Panc1 (cell line): ENCODE data around the gene MGRN1. TPM values are rescaled to one million over a fixed set of nuclear protein-coding genes. Genes with fewer than 3 reads are reported as not detected.

Source experiments
- ATAC-seq: fragments of 200-7000 bp; cut with Tn5 transposase; 2 replicates; pipeline ENCODE4 v1.9.1; 2020; ENCODE audit warnings: mild to moderate bottlenecking, moderate library complexity
- BruUV-seq: library from RNA; stranded (reverse); fragments of 400-500 nt; replicated peaks from 2 replicates; lab custom pipeline; 2021; lab: Mats Ljungman, UMichigan
- CTCF ChIA-PET: fragments of 300-600 bp; sonication (Branson Sonifier 250); formaldehyde crosslinking; loops from one replicate; lab custom pipeline; 2022; ENCODE audit warnings: antibody characterized with exemption; lab: Charles Lee
- POLR2A ChIA-PET: fragments of 300-600 bp; sonication (Branson Sonifier 250); formaldehyde crosslinking; loops from one replicate; lab custom pipeline; 2022; ENCODE audit warnings: antibody characterized with exemption; lab: Charles Lee
- DNase-seq: peaks from one replicate; pipeline ENCODE4 v3.0.0-alpha.2; 2010; ENCODE audit warnings: low read depth, low spot score
- H3K27ac ChIP-seq: 2 replicates; pipeline ENCODE4 v1.5.1; 2011; ENCODE audit warnings: mild to moderate bottlenecking, low read length, inconsistent platforms
- H3K27me3 ChIP-seq: fragments of 200-500 bp; sonication (Bioruptor generic); 2 replicates; pipeline ENCODE4 v1.6.0; 2014; ENCODE audit warnings: low read length, inconsistent platforms; ENCODE audit not compliant: control insufficient read depth, insufficient read depth
- H3K36me3 ChIP-seq: fragments of 200-500 bp; sonication (Bioruptor generic); 2 replicates; pipeline ENCODE4 v1.5.1; 2014; ENCODE audit warnings: inconsistent platforms, mild to moderate bottlenecking, low read length, moderate library complexity; ENCODE audit not compliant: control insufficient read depth, insufficient read depth
- H3K4me1 ChIP-seq: 2 replicates; pipeline ENCODE4 v1.5.1; 2011; ENCODE audit warnings: inconsistent platforms, mild to moderate bottlenecking, low read length, moderate library complexity; ENCODE audit not compliant: control insufficient read depth, insufficient read depth
- H3K4me3 ChIP-seq, 2 experiments: 2 replicates each; pipeline ENCODE4 v1.5.1; 2011 to 2012; ENCODE audit warnings: low read depth in 2 of 2, low read length in 2 of 2, mild to moderate bottlenecking in 2 of 2, inconsistent platforms in 1 of 2, moderate library complexity in 1 of 2
- H3K9me3 ChIP-seq: fragments of 200-500 bp; sonication (Bioruptor generic); 2 replicates; pipeline ENCODE4 v1.5.1; 2014; ENCODE audit warnings: low read depth, mild to moderate bottlenecking, inconsistent platforms, low read length, moderate library complexity; ENCODE audit not compliant: control insufficient read depth, insufficient read depth
- CTCF ChIP-seq: fragments of 450-650 bp; IDR thresholded peaks from 2 replicates; pipeline ENCODE4 v1.5.1; 2017; ENCODE audit warnings: mild to moderate bottlenecking
- POLR2AphosphoS5 ChIP-seq: IDR thresholded peaks from 2 replicates; pipeline ENCODE4 v1.6.1; 2012; ENCODE audit warnings: mild to moderate bottlenecking, low read depth, low read length, moderate library complexity
- REST ChIP-seq, 2 experiments: IDR thresholded peaks; 2 replicates each; pipeline ENCODE4 v1.6.1; 2011 to 2012; ENCODE audit warnings: low read depth in 2 of 2, control low read depth in 1 of 2, low read length in 1 of 2, mild to moderate bottlenecking in 1 of 2, moderate library complexity in 1 of 2; ENCODE audit not compliant: insufficient read depth in 1 of 2
- SIN3A ChIP-seq: IDR thresholded peaks from 2 replicates; pipeline ENCODE4 v1.6.1; 2012; ENCODE audit warnings: low read depth, mild to moderate bottlenecking, low read length, moderate library complexity, borderline replicate concordance; ENCODE audit not compliant: insufficient read depth
- TCF7L2 ChIP-seq: IDR thresholded peaks from 2 replicates; pipeline ENCODE4 v1.6.1; 2011; ENCODE audit warnings: mild to moderate bottlenecking, low read depth, low read length, inconsistent platforms
- in situ Hi-C: cut with HindIII; loops from 2 replicates; pipeline ENCODE4 v1.10.0; 2016; ENCODE audit warnings: low sequenced_read_pairs, low pct_unique_long_range_greater_than_20kb
- intact Hi-C: fragments of 100-400 bp; cut with micrococcal nuclease; formaldehyde crosslinking; loops from one replicate; pipeline ENCODE4 v1.10.0; 2022; ENCODE audit not compliant: unreplicated experiment
- total RNA-seq: library from RNA; stranded (reverse); gene quantifications from one replicate; pipeline ENCODE4 v1.2.1, GENCODE V29; 2021; ENCODE audit not compliant: unreplicated experiment

MGRN1 gene
- total RNA-seq, 1 experiment from 2014 or later: 59.7 TPM

DNA sequence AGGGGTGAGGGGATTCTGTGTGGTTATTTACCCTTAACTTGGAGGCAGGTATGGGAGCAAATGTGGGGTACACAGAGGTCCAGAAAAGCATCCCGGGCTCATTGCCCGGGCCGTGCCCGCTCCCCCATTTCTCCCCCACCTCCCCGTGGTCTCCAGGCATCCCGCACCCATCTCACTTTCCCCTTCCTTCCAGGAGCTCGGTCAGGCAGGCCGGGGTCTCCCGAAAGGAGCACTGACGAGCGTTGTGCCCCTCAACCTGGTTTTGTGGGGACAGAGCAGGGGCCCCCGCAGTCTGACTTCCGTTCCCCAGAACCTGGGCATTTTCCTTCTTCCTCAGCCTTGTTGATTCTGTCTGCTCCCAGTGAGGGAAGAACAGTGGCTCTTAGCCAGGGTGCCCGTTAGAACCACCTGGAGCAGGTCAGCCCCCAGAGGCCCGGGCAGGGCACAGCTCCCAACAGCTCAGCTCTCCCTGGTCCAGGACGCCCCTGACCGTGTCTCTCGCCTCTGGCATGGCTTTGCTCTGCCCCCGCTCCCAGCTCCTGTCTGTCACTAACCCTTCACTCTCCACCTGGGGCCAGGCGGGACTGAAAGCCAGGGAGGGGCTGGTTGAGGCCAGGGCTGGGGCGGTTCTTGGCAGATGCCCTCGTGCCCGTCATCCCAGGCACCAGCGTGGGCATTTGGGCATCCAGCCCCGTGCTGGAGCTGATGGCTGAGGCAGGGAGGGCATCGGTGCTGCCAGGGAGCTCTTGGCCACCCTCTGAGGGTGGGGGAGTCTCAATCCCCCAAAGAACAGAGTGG lies 56.2 kb downstream of the MGRN1 start:
- no peak for ATAC-seq
- in situ Hi-C loops: no loop called here
- CTCF ChIA-PET: no interaction called here

GRCh38 chr16:4681471-4682083 lies 57.0 kb downstream of the MGRN1 start:
- Histone ChIP-seq H3K27ac (no peak overlapping the region), H3K27me3 (no peaks in the 10 kb centered on the region), H3K36me3 (no peaks in the 10 kb centered on the region), H3K4me1 (no peaks in the 10 kb centered on the region), H3K9me3 (no peaks in the 10 kb centered on the region), H3K4me3 (no peak overlapping the region)
- POLR2A ChIA-PET: no interaction called here
- CTCF ChIA-PET: no interaction called here
- in situ Hi-C loops: no loop called here
- DNase-seq (no peak), ATAC-seq (no peak)
- BruUV-seq: no TSS peak
- intact Hi-C loops: no loop called here
- TF ChIP-seq SIN3A (no peak), REST (IDR thresholded peaks at IDR 0.05; ENCODE audit: insufficient read depth in 1 of 2, low read depth in 2 of 2, low read length in 1 of 2) (no peak), TCF7L2 (no peak), POLR2AphosphoS5 (no peak)

More for the DNA sequence above, 56.2 kb downstream of the MGRN1 start:
- H3K4me1 ChIP-seq: no peaks in the 10 kb centered on the region
- no peak overlapping the region for H3K27ac ChIP-seq
- no peaks in the 10 kb centered on the region for H3K36me3 ChIP-seq
- no peaks in the 10 kb centered on the region for H3K27me3 ChIP-seq
- no peak overlapping the region for H3K4me3 ChIP-seq
- intact Hi-C loops: no loop called here
- POLR2A ChIA-PET: no interaction called here
- H3K9me3 ChIP-seq: no peaks in the 10 kb centered on the region
- DNase-seq: no peak
- no TSS peak for BruUV-seq
- TF ChIP-seq CTCF: no peak
- no peak for TF ChIP-seq POLR2AphosphoS5
- TF ChIP-seq TCF7L2: no peak
- TF ChIP-seq REST (IDR thresholded peaks at IDR 0.05; ENCODE audit: insufficient read depth in 1 of 2, low read depth in 2 of 2, low read length in 1 of 2): no peak
- TF ChIP-seq SIN3A: no peak
